Frontal cortex (tissue), 4 donors: Measurements from ENCODE around the gene SPC25. TPM values are rescaled to one million over a fixed set of nuclear protein-coding genes. Genes with fewer than 3 reads are reported as not detected.
A peak's percentile ranks its signal among the peaks of the same experiment; 100 is the strongest.
"Not testable (repeated sequence)": the region's sequence is repeated elsewhere in the genome, so short reads cannot be mapped to it uniquely, and the experiment has no call there.

Source experiments
- DNase-seq, 2 donors: peaks; one replicate each; pipeline ENCODE4 v3.0.0; 2012; ENCODE audit warnings: low spot score in 2 of 2
- FAIRE-seq: peaks from 2 replicates; lab custom pipeline; 2012; peaks lifted over from hg19 to GRCh38; lab: Jason Lieb, UNC
- total RNA-seq: library from RNA; depleted of rRNA; stranded (reverse); fragments of >200 nt; gene quantifications from one replicate; pipeline ENCODE4 v1.2.3, GENCODE V29; 2014
- donor health status: control.
- donor health status: control.
- donor health status: control.

Gene SPC25
- 5.3 TPM for total RNA-seq

DNA sequence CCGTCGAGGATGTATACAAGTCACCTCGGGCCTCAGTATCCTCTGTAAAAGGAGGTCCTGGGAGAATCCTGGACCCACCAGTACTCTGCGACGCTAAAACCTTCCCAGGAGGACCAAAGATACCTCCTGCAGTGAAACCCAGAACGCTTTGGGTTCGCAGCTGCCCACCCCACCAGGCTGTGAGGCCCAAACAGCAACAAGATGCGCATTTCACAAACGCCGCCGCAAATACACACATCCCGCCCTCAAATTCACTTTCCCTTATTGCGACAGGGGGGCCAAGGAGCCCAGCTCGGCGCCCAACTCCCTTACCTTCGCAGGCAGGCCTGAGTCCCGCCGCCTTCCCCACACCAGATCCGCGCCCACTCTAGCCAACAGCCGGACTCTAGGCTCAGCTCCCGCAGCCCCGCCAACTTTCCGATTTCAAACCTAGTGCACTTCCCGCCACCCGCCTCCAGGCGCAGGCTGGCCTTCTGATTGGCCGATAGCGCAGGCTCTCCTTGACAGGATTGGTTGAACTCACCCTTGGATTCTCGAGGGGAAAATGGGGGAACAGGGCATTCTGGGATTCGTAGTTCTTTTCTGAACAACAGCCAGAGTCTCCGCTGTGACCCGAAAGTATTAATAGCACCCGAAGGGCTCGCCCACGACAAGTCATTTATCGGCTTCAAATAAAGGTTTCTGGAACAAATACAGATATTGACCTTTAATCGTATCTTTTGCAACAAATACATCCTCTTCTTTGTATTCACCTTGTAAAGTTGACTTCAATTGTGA is at the start of gene SPC25:
Gene SPC25, minus strand, starts transcription at position 425 of the 777 bp plus-strand sequence. CDS start 911 bp downstream, outside the sequence.
- DNase-seq (peak; percentile 68 to 90), FAIRE-seq (no peak)

- DNase-seq (no peak), FAIRE-seq (no peak)
Measured at GRCh38 chr2:168939918-168940317, 49.7 kb upstream of the SPC25 start.

DNA sequence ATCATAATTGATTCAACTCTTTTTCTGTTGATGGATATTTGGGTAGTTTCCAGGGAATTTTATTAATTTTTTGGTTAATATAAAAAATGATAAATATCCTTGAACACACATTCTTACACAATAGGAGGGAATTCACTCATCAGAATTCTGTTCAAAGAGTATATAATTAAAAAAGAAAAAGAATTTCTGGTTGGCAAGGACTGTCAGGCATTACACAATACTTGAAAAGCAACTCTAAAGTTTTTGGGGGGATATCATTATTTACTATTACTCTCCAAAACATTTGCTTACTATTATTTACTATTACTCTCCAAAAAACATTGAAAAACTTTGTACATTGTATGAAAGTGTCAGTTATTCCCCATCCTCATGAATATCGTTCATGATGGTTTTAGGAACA is 48.8 kb upstream of the SPC25 start:
- FAIRE-seq, result no peak
- no peak for DNase-seq

- no peak for DNase-seq
- FAIRE-seq, result no peak
Measured at GRCh38 chr2:168935810-168936581, 45.8 kb upstream of the SPC25 start.

GRCh38 chr2:168934826-168935225 is 44.6 kb upstream of the SPC25 start:
- DNase-seq (no peak), FAIRE-seq (no peak)

DNA sequence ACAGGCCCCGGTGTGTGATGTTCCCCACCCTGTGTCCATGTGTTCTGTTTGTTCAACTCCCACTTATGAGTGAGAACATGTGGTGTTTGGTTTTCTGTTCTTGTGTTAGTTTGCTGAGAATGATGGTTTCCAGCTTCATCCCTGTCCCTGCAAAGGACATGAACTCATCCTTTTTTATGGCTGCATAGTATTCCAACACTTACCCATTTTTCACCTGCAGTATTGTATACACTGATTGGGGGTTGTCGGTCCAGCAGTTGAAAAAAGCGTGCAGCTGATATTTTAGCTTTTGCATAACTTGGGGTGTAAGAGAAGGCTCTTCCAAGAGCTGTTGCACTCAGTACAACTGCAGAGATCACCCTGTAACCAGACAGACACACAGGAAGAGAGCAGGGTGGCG is 41.9 kb upstream of the SPC25 start:
- DNase-seq, FAIRE-seq: not testable (repeated sequence)

- FAIRE-seq (no peak), DNase-seq (no peak)
Measured at GRCh38 chr2:168930242-168930641, 40.0 kb upstream of the SPC25 start.

DNA sequence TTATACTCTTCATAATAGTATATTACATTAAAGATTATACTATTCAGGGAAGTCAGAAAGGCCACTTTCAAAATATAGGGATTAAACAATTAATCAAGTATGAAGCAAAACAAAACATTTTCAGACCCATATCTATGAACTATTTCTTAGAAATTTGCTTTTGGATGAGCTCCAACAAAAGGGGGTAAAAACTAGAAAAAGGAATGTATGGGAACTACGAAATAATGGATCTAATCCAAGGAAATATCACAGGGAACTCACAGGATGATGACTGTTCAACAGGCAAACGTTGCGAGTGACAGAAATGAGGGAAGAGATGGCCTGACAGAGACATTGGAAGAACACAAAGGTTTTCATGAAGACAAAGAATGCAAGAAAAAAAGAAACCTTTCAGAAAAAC is 38.8 kb upstream of the SPC25 start:
- DNase-seq (no peak), FAIRE-seq (no peak)

DNA sequence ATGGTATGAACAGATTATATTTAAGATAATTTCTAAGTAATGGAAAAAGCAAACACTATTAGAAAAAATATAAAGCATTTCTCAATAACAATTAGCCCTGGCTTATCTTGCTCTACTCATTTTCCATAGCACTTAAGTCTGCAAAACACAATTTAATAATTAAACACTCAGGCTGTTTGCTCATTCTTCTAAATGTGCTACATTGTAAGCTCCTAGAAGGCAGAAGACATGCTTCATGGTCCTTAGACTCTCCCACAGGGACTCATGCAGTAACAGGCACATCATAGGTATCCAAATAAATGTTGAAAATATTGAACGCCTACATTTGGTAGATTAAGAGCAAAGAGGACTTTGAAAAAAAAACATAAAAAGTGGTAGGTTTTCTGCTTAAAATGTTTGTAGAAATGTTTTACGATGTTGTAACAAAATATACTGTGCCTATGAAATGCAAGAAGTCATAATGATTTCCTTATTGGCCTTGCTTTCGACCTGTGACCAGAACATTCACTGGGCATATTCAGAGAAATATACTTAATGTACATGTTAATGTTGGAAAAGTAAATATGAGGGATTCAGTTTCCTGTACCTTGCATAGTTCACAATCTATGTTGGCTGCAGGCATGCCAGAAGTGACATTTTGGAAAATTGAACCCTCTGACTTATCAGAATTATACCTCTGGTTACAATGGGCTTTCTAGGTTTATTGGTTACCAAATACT is 38.0 kb upstream of the SPC25 start:
- FAIRE-seq, result no peak
- DNase-seq, result no peak

GRCh38 chr2:168926621-168927386 is 36.6 kb upstream of the SPC25 start:
- FAIRE-seq (no peak), DNase-seq (no peak)

DNA sequence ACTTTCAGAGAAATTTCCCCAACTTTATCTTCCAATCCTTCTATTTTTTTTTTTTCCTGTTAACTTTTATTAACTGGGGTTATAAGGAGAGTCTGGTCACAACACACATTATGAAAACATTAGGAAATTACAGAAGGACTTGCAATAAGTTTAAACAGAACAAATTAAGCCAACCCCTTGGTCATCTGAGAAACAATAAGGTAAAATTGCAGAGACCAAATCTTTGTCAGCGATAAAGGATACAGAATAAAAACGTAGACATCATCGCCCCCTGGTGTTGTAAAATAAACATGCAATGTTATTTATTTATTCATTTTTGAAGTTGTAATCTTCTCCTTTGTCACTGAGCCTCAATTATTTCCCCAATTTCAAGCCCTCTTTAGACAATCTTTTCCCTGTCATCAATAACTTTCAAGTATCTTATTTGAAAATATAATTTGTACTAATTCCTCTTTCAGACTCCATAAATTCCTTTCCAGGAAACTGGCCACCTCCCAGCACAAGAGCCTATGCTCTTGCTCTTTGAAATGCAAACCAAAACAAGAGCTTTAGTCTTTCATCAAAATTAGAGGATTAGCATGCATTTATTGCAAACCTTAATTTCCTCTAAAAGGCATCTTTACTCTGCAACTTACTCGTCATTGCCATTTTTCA is 30.4 kb upstream of the SPC25 start:
- DNase-seq (no peak), FAIRE-seq (peak; percentile 60)

- FAIRE-seq (no peak), DNase-seq (no peak)
Measured at GRCh38 chr2:168916331-168916675, 26.1 kb upstream of the SPC25 start.

GRCh38 chr2:168915441-168916330 is 25.5 kb upstream of the SPC25 start:
- no peak for DNase-seq
- no peak for FAIRE-seq

DNA sequence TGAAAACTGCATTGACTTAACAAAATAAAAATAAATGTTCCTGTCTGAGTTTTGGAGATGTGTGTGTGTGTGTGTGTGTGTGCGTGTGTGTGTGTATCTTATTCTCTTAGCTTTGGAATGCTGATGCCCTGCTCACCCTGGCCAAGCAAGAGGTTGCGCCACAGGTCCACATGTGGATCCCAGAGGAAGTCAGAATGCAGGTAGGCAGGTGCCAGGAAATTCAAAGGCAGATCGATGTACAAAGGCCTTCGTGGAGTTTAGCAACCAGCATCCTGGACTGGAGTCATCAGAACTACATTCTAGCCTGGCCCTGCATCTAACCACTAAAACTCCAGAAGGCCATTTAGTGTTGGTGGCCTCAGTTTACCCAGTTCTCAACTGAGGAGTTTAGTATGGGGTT is 23.3 kb upstream of the SPC25 start:
- DNase-seq, result no peak
- no peak for FAIRE-seq

GRCh38 chr2:168912901-168913369 is 22.7 kb upstream of the SPC25 start:
- FAIRE-seq, result no peak
- peak in 1 of 2 donors; percentile 25 for DNase-seq

GRCh38 chr2:168912466-168912865 is 22.2 kb upstream of the SPC25 start:
- DNase-seq (peak in 1 of 2 donors; percentile 25), FAIRE-seq (no peak)

- no peak for FAIRE-seq
- DNase-seq, result no peak
Measured at GRCh38 chr2:168910330-168910729, 20.1 kb upstream of the SPC25 start.

GRCh38 chr2:168907940-168908662 is 17.9 kb upstream of the SPC25 start:
- DNase-seq (no peak), FAIRE-seq (no peak)
